IPS DF 6.9 (cell line): ENCODE results near the gene DYNLT1.
"Not testable (repeated sequence)": the region's sequence is repeated elsewhere in the genome, so short reads cannot be mapped to it uniquely, and the experiment has no call there.

Experiments
- DNase-seq: peaks from one replicate; pipeline ENCODE4 v3.0.0-alpha.2; 2013; ENCODE audit warnings: low read depth, low spot score
- H3K27ac ChIP-seq: one replicate; pipeline ENCODE4 v1.5.1; 2013; ENCODE audit warnings: low read length, control low read depth
- H3K27me3 ChIP-seq: 2 replicates; pipeline ENCODE4 v1.6.1; 2013; ENCODE audit warnings: mild to moderate bottlenecking, low read length; ENCODE audit not compliant: control insufficient read depth, insufficient read depth
- H3K36me3 ChIP-seq: 2 replicates; pipeline ENCODE4 v1.6.1; 2013; ENCODE audit warnings: low read length; ENCODE audit not compliant: control insufficient read depth, insufficient read depth
- H3K4me1 ChIP-seq: 2 replicates; pipeline ENCODE4 v1.6.1; 2013; ENCODE audit warnings: low read length; ENCODE audit not compliant: control insufficient read depth, insufficient read depth
- H3K4me3 ChIP-seq: 2 replicates; pipeline ENCODE4 v1.5.1; 2013; ENCODE audit warnings: mild to moderate bottlenecking, low read length
- H3K9me3 ChIP-seq: 2 replicates; pipeline ENCODE4 v1.6.1; 2013; ENCODE audit warnings: low read length, inconsistent platforms; ENCODE audit not compliant: control insufficient read depth, insufficient read depth
- WGBS: extraction: QIAGEN DNeasy Blood & Tissue Kit; methylation state at CpG from one replicate; pipeline ENCODE4 v1.1.7; 2013; ENCODE audit warnings: mixed read lengths, missing lambda C conversion rate; ENCODE audit not compliant: insufficient read length, insufficient coverage; 5-methylcytosine and 5-hydroxymethylcytosine counted together

DYNLT1 gene

DNA sequence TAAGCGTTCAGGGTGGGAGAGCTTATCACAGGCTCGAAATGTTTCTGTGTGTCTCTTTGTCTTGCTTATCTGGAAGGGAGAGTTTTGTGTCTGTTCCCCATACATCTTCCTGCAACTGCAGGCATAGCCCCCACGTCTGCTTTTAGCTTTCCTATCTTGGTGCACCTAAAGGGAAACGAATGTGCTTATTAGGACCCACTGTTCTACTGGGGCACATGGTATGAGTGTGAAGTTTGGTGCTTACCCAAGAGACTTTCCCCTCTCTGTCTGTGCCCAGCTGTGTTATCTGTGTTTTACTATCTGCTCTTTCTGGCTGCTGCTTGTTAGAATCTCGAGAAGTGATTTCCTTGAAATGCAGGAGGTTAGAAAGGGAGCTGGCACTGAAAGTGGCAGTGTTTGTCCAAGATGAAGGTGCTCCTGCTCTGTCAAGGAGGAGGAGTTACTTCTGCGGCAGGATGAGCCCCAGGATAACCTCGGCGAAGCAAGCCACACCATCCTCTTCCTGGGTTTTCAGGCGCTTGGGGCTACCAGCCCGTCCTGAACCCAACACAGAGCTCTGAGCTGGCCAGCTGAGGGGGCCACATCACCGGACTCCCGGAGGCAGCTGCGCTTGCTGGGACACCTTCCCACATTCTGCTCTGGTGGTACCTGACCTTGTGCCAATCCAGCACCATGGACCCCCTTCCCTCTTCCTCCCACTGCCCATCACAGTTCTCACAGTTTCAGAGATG is 23.4 kb downstream of the DYNLT1 start:
- WGBS: no CpG with 5 or more reads among the region's 13 CpGs
- DNase-seq: no peak
- H3K27me3 ChIP-seq: no peaks in the 10 kb centered on the region

DNA sequence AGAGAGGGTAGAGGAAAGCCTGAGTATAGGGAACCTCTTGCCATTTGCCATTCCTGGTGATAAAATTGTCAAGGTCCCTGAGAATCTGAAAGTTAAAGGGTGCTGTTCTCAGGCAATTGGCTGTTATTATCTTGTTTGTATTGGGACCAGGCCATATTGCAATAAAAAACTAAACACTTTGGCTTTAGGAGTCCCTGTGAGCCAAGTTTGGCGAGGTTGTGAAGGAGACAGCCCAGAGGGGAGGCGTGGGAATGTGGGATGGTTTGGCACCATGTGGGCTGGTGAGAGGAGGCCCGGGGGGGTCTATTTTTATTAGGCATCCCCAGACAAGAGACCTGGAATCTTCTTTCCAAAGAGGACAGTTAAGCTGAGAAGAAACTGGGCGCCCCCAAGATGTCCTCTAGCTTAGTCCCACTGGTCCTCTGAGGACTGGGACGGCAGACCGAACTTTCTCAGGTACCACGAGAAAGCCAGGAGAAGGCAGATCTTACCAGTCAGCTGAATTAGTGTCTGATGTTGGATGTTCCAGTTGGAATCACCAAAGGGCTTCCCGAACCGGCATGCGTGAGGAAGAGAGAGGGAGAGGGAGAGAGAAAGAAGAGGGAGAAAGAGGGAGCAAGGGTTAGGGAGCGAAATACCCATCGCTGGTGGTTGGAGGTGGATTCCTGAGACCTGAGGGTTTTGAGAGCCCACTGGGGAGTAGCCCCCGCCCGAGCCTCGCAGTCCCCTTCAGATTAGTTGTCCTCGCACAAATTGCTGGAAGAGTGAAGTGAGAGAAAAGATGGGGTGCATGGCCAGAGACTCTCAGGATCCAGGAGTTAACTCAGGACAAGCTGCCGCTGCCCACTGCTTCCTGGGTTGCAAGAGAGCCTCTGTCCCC is 24.4 kb downstream of the DYNLT1 start:
- WGBS: no CpG with 5 or more reads among the region's 17 CpGs
- H3K9me3 ChIP-seq: no peaks in the 10 kb centered on the region
- H3K4me3 ChIP-seq: no peak overlapping the region
- no peaks in the 10 kb centered on the region for H3K4me1 ChIP-seq
- no peaks in the 10 kb centered on the region for H3K27me3 ChIP-seq
- no peak overlapping the region for H3K27ac ChIP-seq
- H3K36me3 ChIP-seq: peaks cover 14% of the 10 kb centered on the region
- no peak for DNase-seq

More for the DNA sequence above, 23.4 kb downstream of the DYNLT1 start:
- H3K36me3 ChIP-seq: peaks cover 19% of the 10 kb centered on the region
- no peak overlapping the region for H3K4me3 ChIP-seq
- no peak overlapping the region for H3K27ac ChIP-seq
- no peaks in the 10 kb centered on the region for H3K9me3 ChIP-seq
- no peaks in the 10 kb centered on the region for H3K4me1 ChIP-seq

DNA sequence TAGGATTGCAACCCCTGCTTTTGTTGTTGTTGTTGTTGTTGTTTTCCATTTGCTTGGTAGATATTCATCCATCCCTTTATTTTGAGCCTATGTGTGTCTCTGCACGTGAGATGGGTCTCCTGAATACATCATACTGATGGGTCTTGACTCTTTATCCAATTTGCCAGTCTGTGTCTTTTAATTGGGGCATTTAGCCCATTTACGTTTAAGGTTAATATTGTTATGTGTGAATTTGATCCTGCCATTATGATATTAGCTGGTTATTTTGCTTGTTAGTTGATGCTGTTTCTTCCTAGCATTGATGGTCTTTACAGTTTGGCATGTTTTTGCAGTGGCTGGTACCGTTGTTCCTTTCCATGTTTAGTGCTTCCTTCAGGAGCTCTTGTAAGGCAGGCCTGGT is 26.3 kb downstream of the DYNLT1 start:
- no CpG with 5 or more reads among the region's 3 CpGs for WGBS
- not testable (repeated sequence) for H3K27ac ChIP-seq, H3K4me3 ChIP-seq, H3K9me3 ChIP-seq, DNase-seq, H3K27me3 ChIP-seq, H3K4me1 ChIP-seq
- H3K36me3 ChIP-seq: peaks cover 14% of the 10 kb centered on the region

DNA sequence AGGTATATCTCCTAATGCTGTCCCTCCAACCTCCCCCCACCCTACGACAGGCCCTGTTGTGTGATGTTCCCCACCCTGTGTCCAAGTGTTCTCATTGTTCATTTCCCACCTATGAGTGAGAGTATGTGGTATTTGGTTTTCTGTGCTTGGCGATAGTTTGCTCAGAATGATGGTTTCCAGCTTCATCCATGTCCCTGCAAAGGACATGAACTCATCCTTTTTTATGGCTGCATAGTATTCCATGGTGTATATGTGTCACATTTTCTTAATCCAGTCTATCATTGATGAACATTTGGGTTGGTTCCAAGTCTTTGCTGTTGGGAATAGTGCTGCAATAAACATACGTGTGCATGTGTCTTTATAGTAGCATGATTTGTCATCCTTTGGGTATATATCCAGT is 29.9 kb downstream of the DYNLT1 start:
- not testable (repeated sequence) for H3K9me3 ChIP-seq, H3K36me3 ChIP-seq, H3K4me3 ChIP-seq, H3K4me1 ChIP-seq, H3K27me3 ChIP-seq, DNase-seq, H3K27ac ChIP-seq
- WGBS: no CpG with 5 or more reads among the region's 3 CpGs

DNA sequence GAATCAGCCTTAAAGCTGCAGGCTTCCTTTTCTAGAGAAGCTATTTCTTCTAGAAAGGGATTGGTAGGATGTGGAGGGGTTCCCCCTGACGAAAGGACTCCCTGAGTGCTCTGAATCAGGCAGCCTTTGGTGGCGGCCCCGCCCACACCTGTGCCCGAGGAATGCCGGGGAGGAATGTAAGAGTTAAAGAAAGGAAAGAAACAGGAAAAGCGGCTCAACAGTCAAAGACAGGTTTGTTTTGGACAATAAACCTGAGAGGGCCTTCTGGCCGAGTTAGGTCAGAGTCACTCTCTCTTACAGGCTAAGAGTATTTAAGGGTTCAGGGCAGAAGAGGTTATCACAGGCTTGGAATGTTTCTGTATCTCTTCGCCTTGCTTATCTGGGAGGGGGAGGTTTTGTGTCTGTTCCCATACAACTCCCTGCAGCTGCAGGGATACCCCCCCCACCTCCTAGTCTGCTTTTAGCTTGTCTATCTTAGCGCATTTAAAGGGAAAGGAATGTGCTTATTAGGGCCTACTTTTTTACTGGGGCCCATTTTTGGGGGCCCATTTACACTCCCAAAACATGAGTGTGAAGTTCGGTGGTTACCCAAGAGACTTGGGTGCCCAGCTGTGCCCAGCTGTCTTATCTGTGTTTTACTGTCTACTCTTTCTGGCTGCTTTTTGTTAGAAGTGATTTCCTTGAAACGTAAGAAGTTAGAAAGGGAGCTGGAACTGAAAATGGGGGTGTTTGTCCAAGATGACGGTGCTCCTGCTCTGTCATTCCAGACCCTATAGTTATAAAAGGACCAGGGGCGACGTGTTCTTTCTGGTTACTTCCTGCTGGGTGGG is 32.8 kb downstream of the DYNLT1 start:
- peaks cover 8% of the 10 kb centered on the region for H3K4me1 ChIP-seq
- WGBS: no CpG with 5 or more reads among the region's 14 CpGs
- no peaks in the 10 kb centered on the region for H3K27me3 ChIP-seq
- peaks cover 16% of the 10 kb centered on the region; the same call in 1 of the 2 replicates for H3K36me3 ChIP-seq
- H3K4me3 ChIP-seq: no peak overlapping the region
- no peak overlapping the region for H3K27ac ChIP-seq
- DNase-seq: peak; percentile 52
- no peaks in the 10 kb centered on the region for H3K9me3 ChIP-seq

DNA sequence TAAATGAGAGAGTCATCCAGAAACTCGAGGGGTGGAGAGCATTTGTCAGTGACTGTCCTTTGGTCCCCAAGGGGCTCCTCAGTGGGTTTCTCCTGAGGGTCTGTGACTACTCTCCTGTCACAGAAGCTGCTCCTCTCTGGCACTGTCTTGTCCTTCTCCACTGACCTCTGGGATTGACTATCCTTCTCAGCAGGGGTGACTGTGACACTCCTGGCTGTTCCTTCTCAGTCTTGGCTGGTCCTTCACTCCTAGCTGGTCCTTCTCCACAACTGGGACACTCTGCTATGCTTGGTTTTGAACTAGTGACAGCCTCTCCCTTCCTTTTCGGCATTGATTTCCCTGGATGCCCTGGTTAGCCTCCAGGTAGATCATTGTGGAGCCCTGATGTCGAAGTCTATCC is 33.5 kb downstream of the DYNLT1 start:
- no peaks in the 10 kb centered on the region for H3K9me3 ChIP-seq
- no peak for DNase-seq
- no CpG with 5 or more reads among the region's 3 CpGs for WGBS
- no peaks in the 10 kb centered on the region for H3K27me3 ChIP-seq
- no peak overlapping the region for H3K4me3 ChIP-seq
- H3K4me1 ChIP-seq: peaks cover 8% of the 10 kb centered on the region
- H3K27ac ChIP-seq: no peak overlapping the region
- peaks cover 17% of the 10 kb centered on the region; the same call in 1 of the 2 replicates for H3K36me3 ChIP-seq

DNA sequence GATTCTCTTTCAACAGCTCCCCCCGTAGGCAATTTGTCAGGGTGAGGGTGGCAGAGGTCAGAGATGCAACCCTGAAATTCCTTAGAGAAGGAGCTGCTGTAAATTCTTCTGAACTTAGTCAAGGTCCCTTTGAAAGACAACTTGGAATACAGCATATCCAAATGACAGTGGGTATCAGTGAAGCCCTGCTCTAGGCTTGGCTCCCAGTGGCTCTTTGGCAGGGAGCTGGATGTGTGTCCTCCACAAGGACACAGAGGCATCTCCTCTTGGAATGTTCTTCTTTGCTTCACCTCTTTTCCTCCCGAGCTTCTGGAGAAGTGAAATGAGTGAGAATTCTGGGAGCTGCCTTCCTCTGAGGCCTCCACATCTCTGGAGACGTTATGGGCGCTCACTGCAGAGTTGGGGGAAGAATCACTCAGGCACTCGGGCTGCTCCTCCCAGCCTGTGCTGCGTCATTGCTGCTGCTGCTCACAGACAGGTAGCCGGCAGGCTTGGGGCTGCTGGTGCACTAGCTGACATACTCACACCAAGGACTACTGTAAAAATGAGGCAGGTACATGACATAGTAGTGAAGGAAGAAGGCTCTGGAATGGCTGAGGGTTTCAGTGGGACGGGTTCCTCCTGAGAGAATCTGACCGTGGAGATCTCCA is 34.1 kb downstream of the DYNLT1 start:
- WGBS: no CpG with 5 or more reads among the region's 9 CpGs
- H3K9me3 ChIP-seq: no peaks in the 10 kb centered on the region
- no peaks in the 10 kb centered on the region for H3K27me3 ChIP-seq
- peaks cover 8% of the 10 kb centered on the region for H3K4me1 ChIP-seq
- H3K36me3 ChIP-seq: peaks cover 20% of the 10 kb centered on the region; the same call in 1 of the 2 replicates
- H3K27ac ChIP-seq: no peak overlapping the region
- H3K4me3 ChIP-seq: no peak overlapping the region; the same call in 1 of the 2 replicates
- DNase-seq: no peak

DNA sequence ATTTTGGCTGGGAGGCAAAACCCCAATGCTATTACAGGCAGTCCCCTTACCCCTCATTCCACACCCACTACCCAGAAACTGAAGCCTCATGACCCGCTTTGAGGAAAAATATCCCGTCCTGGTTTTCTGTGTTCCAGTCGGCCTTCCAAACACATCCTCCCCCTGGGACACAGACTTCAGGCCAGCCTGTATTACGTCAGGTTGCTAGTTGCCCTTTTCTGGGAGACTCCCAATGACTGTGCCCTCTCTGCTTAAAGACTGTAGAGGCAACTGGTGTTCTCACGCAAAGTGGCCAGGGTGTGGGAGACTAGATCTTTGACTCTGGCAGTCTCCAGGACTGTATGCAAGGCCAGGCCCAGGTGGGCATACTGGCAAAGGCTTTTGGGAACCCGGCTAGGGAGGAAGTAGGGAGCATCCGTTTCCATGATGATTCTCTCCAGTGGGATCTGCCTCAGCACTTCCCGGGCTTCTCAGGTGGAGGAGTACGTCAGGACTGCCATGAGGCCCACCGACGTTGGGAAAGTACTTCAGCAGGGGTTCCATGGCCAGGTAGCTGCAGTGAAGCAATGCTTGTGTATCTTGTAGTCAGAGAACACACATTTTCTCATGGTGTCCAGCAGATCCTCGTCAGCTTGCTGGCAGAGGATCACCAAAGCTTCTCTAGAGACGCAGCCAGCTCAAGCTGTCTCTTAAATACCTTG is 34.9 kb downstream of the DYNLT1 start:
- Histone ChIP-seq H3K36me3 (peaks cover 20% of the 10 kb centered on the region; the same call in 1 of the 2 replicates), H3K4me3 (no peak overlapping the region), H3K27me3 (no peaks in the 10 kb centered on the region), H3K9me3 (no peaks in the 10 kb centered on the region), H3K27ac (no peak overlapping the region), H3K4me1 (peaks cover 8% of the 10 kb centered on the region)
- no peak for DNase-seq
- WGBS: no CpG with 5 or more reads among the region's 13 CpGs

DNA sequence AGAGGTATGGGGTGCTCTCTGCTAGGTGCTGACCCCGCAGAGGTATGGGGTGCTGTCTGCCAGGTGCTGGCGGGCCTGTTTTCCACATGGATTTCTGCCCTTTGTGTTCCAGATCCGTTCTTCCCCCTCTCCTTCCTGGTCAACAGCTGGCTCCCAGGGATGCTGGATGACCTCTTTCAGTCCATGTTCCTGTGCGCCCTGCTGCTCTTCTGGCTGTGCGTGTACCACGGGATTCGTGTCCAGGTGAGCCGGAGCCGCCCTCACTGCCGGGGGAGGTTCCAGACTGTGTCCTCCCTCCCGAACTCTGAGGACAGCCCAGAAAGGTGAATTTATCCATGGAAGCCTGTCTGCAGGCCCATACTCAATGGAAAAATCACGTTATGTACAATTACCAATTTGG is 36.3 kb downstream of the DYNLT1 start:
- H3K9me3 ChIP-seq: no peaks in the 10 kb centered on the region
- no peaks in the 10 kb centered on the region for H3K27me3 ChIP-seq
- H3K4me1 ChIP-seq: peaks cover 8% of the 10 kb centered on the region
- H3K27ac ChIP-seq: no peak overlapping the region
- DNase-seq: no peak
- H3K36me3 ChIP-seq: peaks cover 20% of the 10 kb centered on the region; the same call in 1 of the 2 replicates
- no CpG with 5 or more reads among the region's 12 CpGs for WGBS
- H3K4me3 ChIP-seq: no peak overlapping the region
